NCI-H345 treated with DMSO at 0.1 percent for 48 hours (cell line): Measurements from ENCODE around the gene NIPSNAP2.
A peak's percentile ranks its signal among the peaks of the same experiment; 100 is the strongest.
"Not testable (repeated sequence)": the region's sequence is repeated elsewhere in the genome, so short reads cannot be mapped to it uniquely, and the experiment has no call there.

Experiments
- DNase-seq: peaks from one replicate; lab custom pipeline; 2025; ENCODE audit not compliant: unreplicated experiment; lab: John Stamatoyannopoulos, UW

The NIPSNAP2 gene

DNA sequence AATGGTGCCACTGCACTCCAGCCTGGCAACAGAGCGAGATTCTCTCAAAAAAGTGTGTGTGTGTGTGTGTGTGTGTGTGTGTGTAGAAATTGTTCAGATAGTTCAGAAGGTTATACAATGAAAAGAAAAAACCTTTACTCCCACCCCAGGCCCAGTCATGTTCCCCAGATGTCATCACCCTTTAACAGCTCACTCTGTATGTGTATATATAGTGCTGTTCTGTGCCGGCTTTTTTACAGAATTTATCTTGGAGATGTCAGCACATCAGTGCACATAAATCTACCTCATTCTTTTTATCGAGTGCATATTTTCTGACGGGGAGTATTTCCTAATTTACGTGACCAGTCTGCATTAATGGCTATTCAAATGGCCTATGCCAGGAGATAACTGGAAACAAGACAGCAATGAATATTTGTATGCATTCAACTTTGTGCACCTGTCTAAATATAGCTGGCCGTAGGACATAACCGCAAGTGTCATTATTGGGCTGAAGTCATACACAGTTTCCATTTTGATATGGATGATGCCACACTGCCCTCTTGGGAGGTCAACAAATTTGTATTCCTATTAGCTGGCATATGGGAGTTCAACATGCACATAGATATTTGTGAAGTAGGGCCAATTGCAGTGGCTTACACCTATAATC is 11.7 kb downstream of the NIPSNAP2 start:
- DNase-seq, result no peak

DNA sequence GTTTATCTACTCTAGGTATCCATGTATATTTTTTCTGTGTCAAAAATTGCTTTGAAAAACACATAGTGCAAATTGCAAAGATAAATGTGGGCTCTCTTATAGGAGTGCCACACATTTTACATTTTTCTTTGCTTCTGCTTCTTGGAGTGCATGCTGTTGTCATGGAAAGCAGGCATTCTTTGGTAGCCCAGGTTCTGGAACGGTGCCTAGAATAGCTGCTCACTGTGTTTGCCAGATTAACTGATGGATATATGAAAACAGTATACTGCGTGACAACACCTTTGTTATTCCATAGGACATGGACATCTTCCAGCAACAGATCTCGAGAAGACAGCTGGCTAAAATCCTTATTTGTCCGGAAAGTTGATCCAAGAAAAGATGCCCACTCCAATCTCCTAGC is 13.4 kb downstream of the NIPSNAP2 start:
- peak; percentile 54 for DNase-seq

DNA sequence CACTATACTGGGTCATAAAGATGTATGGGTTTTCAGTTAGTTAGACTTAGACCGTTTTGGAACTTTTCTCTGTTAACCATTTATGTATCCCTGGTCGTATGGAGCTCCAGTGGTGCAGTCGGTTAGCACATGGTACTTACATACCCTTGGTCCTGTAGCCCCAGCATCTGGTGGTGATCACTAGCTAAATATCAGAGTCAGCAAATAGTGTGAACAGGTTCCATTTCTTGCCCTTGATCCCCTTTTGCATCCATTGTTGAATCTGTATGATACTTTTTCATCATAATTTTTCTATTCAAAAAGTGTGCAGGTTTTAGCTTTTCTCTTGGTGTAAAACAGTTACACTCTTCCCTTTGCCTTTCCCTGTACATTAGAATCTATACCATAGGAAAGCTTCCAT is 15.9 kb downstream of the NIPSNAP2 start:
- DNase-seq, result no peak

GRCh38 chr7:55983537-55983936 is 19.2 kb downstream of the NIPSNAP2 start:
- no peak for DNase-seq

GRCh38 chr7:55992346-55992745 is 28.0 kb downstream of the NIPSNAP2 start:
- DNase-seq, result no peak

DNA sequence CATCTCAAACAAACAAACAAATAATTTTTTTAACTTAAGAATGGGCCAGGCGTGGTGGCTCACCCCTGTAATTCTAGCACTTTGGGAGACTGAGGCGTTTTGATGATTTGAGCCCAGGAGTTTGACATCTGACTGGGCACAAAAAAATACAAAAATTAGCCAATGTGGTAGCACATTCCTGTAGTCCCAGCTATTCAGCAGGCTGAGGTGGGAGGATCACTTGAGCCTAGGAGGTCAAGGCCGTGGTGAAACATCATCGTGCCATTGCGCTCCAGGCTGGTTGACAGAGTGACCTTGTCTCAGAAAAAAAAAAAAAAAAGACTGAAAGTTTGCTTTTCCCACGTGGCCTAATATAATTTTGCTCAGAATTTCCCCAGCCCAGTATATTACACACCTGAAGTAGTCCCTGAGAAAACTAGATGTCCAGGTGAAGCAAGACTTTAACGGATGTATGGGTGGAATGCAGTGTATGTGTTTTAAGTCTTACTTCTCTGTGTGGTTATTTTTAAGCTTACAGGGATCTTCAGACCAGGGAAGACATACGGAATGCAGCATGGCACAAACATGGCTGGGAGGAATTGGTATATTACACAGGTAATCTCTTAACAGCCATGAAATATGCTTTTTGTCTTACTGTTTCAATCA is 32.6 kb downstream of the NIPSNAP2 start:
- no peak for DNase-seq

GRCh38 chr7:56003749-56004148 is 39.4 kb downstream of the NIPSNAP2 start:
- DNase-seq, result no peak

DNA sequence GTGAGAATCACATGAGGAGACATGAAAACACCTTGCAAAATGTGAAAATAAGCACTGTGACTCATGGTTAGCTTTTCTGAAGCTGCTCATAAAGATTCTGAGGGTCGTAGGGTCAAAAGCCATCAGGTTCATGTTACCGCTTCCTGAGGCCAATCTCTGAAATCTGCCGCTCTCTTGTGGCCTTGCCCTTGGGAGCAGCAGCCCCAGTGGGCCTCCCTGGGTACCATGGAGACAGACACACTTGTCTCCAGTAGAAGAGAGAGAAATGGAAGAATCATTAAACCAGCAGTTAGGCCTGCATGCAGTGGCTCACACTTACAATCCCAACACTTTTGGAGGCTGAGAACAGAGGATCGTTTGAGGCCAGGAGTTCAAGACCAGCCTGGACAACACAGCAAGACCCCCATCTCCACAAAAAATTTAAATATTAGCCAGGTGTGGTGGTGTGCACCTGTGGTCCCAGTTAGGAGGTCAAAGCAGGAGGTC is 42.8 kb downstream of the NIPSNAP2 start:
- DNase-seq, result no peak

- DNase-seq, result no peak
Measured at GRCh38 chr7:56007891-56008290, 43.5 kb downstream of the NIPSNAP2 start.

- DNase-seq, result peak; percentile 90
Measured at GRCh38 chr7:56009695-56010094, 45.3 kb downstream of the NIPSNAP2 start.

GRCh38 chr7:56017015-56017414 is 52.6 kb downstream of the NIPSNAP2 start:
- DNase-seq, result not testable (repeated sequence)

DNA sequence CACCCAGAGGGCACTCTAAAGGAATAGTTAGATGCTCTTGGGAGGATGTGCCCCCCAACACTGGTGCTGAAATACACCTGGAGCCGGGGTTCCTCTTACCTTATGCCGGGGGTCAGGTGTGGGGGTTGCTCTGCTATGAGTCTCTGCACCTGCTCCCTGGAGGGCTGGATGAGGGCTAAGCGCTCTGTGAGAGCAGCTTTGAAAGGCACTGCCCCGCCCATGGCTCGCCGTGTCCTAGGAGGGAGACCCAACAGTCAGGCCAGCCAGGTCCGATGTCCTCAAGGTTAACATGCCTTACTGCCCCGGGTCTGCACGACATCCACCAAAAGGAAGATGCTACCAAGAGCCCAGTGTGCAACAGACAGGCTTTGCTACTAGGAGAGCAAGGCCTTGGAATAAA is 55.1 kb downstream of the NIPSNAP2 start:
- no peak for DNase-seq

DNA sequence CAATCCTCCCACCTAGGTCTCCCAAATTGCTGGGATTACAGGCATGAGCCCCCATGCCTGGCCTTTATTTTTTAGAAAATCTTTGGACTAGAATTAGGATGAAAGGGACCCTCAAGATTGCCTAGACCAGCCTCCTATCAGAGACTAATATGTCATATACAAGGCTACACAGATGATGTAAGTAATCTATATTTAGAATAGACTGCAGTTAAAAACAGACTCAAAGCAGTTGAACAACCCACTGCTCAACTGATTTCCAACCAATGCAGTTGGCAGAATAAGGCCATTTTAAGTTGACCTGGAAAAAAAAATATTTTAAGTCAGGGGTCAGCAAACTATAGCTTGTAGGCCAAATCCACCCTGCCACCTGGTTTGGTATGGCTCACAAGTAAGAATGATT is 59.1 kb downstream of the NIPSNAP2 start:
- no peak for DNase-seq

- no peak for DNase-seq
Measured at GRCh38 chr7:56026538-56026937, 62.2 kb downstream of the NIPSNAP2 start.

DNA sequence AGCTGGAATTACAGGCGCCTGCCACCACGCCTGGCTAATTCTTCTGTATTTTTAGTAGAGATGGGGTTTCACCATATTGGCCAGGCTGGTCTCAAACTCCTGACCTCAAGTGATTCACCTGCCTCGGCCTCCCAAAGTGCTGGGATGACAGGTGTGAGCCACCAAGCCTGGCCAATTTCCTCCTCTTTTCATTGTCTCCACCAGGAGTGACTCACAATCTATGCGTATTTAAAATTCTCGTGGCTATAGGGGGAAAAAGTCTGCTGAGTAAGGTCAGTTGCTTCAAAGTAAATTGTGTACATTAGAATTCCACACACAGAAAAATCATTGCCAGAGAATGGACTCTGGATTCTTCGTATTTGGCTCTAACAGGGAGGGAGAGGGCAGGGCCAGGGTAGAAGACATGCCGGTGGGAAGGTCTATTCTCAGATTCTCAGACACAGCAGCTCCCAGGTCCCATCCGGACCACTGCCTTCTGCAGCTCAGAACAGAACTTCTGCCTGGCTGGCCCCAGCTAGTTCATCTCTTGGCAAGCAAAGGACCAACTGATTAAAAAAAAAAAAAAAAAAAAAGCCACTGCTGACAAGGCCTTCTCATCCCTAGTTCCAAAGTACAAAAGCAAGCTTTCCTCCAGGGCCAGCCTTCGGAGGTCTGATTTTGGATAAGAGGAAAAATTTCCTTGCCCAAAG is 64.7 kb downstream of the NIPSNAP2 start:
- DNase-seq, result no peak

- DNase-seq, result no peak
Measured at GRCh38 chr7:56030340-56030739, 66.0 kb downstream of the NIPSNAP2 start.

DNA sequence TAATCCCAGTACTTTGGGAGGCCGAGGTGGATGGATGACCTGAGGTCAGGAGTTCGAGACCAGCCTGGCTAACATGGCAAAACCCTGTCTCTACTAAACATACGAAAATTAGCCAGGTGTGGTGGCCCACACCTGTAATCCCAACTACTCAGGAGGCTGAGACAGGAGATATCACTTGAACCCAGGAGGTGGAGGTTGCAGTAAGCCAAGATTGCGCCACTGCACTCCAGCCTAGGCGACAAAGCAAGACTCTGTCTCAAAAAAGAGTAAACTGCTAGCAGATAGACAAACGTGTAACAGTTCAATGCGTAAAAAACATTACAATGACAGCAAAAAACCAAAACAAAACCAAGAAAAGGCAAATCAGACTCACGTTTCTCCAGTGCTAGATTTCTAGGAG is 67.2 kb downstream of the NIPSNAP2 start:
- not testable (repeated sequence) for DNase-seq

- DNase-seq, result not testable (repeated sequence)
Measured at GRCh38 chr7:56032578-56032977, 68.2 kb downstream of the NIPSNAP2 start.

- peak; percentile 85 for DNase-seq
Measured at GRCh38 chr7:56033671-56034432, 69.5 kb downstream of the NIPSNAP2 start.

- no peak for DNase-seq
Measured at GRCh38 chr7:56040730-56041129, 76.3 kb downstream of the NIPSNAP2 start.

GRCh38 chr7:56045758-56046157 is 81.4 kb downstream of the NIPSNAP2 start:
- not testable (repeated sequence) for DNase-seq
